Measurements from ENCODE around the gene GSTCD.

DNA sequence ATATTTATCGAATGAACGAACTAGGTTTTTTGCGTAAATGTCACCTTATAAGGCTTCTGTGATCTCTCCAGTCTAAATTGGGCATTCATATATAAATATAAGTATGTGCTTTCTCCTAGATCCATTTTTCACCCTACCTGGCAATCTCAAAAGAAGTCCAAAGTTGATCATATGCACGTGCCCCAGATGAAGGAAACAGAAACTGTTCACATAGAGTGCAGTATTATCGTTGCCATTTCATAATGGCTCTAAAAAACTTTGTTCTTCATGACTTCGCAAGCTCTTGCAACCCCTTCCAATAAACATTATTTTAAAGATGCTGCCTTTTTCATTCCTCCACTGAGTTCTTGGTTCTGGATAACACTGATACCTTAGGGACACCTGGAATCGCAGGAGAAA is 803 bp upstream of the GSTCD start:
- TF ChIP-seq CTCF (conservative IDR thresholded peaks at IDR 0.05): no peak
- no peak for TF ChIP-seq ZFX (IDR thresholded peaks at IDR 0.05)

Data from C4-2B (cell line).